ENCODE results near the gene POC1B.

DNA sequence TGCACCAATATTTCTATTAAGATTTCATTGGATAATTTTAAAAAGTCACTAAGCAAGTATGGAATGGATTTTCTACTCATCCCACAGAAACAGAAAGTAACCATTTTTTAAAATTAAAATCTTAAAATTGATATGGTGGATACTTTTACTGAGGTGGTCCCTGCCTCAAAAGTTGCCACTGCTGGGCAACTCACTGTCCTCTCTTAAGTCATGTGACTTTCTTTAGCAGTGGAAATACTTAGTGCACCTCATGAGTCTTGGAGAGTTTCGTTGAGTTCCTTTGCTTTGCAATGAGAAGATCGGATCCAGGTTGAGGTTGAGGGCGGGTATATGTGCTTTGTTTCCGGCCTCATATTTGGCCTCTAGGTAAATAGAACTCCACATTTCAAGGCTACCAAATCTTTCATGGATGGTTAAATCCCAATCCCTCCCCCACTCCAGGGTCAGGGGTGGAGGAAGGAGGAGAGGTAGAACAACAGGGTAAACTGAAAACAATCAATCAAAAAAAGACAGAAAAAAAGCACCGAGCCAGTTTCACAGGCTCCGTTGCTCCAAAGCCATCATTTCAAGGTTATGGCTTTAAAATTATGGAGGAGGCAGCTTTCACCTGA lies 134.0 kb downstream of the POC1B start:
- TF ChIP-seq BHLHE40 (IDR thresholded peaks at IDR 0.05; ENCODE audit: borderline replicate concordance): no peak
- TF ChIP-seq FOXA1 (IDR thresholded peaks at IDR 0.05): no peak
